ENCODE results near the gene COL4A6.

Gene COL4A6

GRCh38 chrX:108216919-108217571 lies 221.2 kb downstream of the COL4A6 start:
- no peak for DNase-seq (ENCODE audit: low read depth)

DNA sequence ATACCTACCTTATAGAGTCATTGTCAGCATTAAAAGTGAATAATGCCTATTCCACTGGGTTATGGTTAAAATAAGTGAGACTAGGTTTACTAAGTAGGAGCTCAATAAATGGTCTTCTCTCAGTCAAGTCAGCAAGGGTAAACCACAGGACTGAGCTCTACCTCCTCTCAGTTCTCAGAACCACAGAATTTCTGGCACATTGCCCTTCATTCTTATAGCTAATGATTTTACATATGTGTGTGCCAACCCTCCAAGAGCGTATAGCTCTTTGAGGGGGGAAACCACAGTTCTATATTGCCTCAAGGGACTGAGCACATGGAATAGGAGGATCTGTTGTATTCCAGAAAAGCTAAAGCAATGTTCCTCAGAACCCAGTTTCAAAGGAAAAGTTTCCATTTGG lies 221.8 kb downstream of the COL4A6 start:
- no peak for DNase-seq (ENCODE audit: low read depth)

GRCh38 chrX:108211301-108211700 lies 226.9 kb downstream of the COL4A6 start:
- DNase-seq (ENCODE audit: low read depth): no peak

GRCh38 chrX:108209006-108209554 lies 229.1 kb downstream of the COL4A6 start:
- DNase-seq (ENCODE audit: low read depth): no peak

GRCh38 chrX:108203540-108203939 lies 234.7 kb downstream of the COL4A6 start:
- DNase-seq (ENCODE audit: low read depth): no peak

DNA sequence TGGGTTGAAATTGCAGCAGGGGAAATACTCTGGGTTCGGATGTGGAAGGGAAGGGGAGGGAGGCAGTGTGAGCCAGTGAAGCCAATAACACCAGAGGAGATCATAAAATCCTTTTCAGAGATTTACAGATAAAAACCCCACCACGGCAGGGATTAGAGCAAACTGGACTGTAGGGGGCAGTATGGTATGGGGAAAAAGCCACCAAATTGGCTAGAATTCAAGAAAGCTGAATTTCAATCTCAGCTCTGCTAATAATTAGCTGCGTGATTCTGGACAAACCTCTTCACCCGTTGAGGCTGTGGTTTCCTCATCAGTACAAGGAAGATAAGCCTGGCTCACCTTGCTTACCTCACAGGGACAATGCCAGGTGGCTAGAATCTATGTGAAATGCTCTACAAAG lies 238.5 kb downstream of the COL4A6 start:
- no peak for DNase-seq (ENCODE audit: low read depth)

DNA sequence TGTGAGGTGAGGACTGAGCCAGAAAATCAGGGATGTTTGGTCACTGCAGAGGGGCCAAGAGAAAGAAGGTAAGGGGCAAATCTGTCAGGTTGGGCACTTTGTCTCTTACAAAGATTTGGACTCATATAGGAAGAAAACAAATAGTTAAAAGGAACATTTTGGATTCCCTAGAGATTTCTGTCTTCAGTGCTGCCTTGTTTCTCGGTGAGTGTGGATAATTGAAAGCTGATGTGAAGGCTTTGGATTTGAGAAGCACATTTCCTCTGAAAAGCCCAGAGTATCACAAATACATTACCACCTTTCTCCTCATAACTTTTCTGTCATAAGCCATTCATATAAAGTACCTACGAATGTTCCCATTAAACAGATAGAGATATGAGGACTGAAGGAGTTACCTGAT lies 239.2 kb downstream of the COL4A6 start:
- DNase-seq (ENCODE audit: low read depth): no peak

GRCh38 chrX:108198420-108198819 lies 239.8 kb downstream of the COL4A6 start:
- no peak for DNase-seq (ENCODE audit: low read depth)

DNA sequence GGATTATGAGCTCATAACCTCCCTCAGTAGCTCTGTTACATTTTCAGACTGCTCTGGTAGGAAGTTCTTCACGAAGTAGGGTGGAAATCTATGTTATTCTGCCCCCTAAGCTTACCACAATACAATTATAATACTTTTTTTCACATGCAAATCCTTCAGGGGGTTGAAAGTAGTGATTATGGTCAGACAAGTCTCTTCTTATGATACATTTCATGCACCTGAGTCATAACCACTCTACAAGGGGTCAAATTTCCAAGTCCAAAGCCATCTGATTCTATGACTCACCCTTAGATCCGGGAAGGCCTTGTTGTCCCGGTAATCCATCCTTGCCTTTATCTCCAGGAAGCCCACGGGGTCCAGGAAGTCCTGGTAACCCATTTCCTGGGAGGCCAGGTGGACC lies 251.4 kb downstream of the COL4A6 start:
- DNase-seq (ENCODE audit: low read depth): no peak

- no peak for DNase-seq (ENCODE audit: low read depth)
These were observed 260.1 kb downstream of the COL4A6 start for GRCh38 chrX:108178143-108178498.

GRCh38 chrX:108177351-108178142 lies 260.7 kb downstream of the COL4A6 start:
- DNase-seq (ENCODE audit: low read depth): no peak

GRCh38 chrX:108173874-108174273 lies 264.3 kb downstream of the COL4A6 start:
- DNase-seq (ENCODE audit: low read depth): no peak

DNA sequence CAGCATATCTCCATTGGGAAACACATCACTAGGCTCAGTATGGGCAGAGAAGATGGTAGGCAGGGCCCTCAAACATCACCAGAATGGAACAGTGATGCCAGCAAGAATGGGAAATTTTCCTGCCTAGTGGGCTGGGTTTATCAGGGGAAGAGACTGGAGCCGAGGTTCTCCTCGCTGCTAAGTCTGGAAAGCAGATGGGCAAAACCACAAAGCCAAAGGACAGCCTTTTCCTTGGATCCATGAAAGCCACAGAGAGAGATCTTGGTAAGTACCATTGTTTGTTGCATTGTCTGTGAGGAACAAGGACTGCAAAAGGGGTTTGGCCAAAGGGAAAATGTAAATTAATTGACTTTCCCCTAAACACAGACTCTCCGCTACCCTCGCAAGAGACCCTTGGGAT lies 266.6 kb downstream of the COL4A6 start:
- no peak for DNase-seq (ENCODE audit: low read depth)

DNA sequence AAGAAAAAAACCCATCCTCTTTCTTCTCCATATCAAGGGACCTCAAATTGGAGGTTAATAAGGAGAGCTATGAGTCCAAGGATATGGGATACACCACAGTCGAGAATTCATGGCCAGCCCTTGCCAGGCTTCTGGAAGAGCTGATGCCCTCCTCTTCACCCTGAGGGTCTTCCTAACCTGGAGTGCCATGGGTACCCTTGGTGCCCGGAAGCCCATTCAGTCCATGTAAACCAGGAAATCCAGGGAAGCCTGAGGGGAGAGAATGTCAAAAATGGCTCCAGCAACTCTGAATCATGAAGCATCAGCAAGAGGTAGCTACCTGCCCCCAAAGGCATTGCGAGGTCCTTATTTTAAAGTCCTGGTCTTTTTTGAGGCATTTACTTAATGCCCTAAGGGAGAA lies 268.5 kb downstream of the COL4A6 start:
- DNase-seq (ENCODE audit: low read depth): no peak

DNA sequence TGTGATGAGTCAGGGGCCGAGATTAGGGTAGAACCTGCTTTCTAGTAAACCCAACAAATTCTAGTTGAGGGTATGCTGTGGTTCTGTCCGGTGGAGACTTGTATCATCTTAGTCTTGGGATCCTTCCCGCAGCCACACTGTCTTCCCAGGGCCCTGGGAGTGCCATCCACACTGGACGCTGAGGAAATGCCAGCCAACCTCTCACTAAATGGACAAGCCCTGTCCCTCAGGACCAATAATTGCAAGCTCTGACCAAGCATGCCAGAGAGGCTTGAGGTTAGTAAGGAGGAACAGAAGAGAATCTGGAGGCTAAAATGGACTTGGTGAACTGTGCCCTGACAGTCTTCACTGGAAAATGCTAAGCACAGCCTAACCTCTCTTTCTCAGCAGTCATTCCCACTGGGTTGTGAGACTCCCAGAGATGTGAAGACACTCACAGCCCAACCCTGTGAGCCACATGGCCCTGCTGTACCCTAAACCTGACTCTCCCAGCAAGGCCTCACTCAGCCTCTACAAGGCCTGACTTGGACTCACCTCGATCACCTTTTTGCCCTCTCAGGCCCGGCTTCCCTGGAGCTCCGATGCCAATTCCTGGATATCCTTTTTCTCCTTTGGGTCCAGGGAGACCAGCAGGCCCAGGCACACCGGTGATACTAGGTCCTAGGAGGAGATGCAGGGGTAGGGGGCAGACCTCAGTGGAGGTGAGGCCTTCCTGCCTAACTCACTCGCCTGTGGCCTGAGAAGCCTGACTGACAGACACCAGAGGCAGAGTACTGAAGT lies 269.1 kb downstream of the COL4A6 start:
- no peak for DNase-seq (ENCODE audit: low read depth)

- DNase-seq (ENCODE audit: low read depth): no peak
These were observed 270.9 kb downstream of the COL4A6 start for GRCh38 chrX:108167211-108167872.

- no peak for DNase-seq (ENCODE audit: low read depth)
These were observed 272.7 kb downstream of the COL4A6 start for GRCh38 chrX:108165383-108166111.

DNA sequence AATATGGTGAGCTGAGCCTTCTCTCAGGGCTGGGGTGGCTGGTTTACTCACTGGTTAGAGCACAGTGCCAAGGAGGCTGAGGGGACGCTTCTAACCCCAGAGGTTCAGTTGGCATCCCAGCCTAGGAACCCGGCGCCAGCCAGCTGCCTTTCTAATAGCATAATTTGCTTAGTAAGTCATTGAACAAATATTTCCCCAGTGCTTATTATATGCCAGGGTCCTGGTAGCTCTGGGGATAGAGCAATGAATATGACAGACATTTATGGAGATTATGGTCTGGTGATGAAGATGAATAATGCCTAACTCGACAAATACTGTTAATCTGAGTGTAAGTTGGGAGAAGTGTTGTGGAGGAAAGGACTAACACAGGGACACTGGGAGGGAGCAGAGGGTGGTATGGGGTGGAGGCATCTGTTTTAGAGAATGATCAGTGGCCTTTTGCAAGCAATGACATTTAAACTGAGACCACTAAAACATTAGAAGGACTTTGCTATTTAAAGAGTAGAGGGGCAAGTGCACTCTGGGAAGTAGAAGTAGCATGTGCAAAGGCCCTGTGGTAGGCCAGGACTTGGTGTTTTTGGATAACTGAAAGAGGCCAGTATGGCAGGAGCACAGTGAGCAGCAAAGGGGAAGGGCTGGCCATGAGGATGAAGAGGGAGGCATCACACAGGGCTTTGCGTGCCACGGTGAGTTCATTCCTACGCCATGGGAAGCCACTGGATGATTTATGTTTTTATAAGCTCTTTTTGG lies 274.7 kb downstream of the COL4A6 start:
- no peak for DNase-seq (ENCODE audit: low read depth)

GRCh38 chrX:108162265-108162664 lies 276.0 kb downstream of the COL4A6 start:
- DNase-seq (ENCODE audit: low read depth): no peak

DNA sequence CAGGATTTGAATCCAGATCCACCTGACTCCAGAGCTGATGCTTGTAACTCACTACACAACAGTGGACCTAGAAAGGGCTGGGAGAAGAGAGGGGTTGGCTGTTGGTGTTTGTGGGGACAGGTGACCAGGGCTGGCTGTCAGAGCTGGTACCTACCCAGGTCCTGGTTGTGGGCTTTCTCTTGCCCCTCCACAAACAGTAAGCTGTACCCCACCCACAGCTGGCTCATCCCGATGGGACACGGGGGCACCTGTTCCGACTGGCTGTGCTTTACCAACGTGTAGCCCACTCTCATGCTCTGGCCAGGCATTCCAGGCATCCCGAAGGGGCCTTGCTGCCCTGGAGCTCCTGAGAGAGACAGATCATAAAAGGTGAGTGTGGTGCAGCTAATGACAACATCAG lies 277.9 kb downstream of the COL4A6 start:
- no peak for DNase-seq (ENCODE audit: low read depth)

All from GM04503 (cell line).